Spleen (tissue), 11 donors: ENCODE results near the gene SLC25A38. TPM values are rescaled to one million over a fixed set of nuclear protein-coding genes. Genes with fewer than 3 reads are reported as not detected.

Source experiments
- DNase-seq: peaks from one replicate; pipeline ENCODE4 v3.0.0-alpha.2; 2020
- H3K27ac ChIP-seq, 8 donors: fragments of 200-600 bp; sonication (generic) in 7 of 8; 1 replicate in 4 of 8; 2 replicates in 4 of 8; pipeline versions ENCODE4 v1.5.0 to v1.8.0; 2016 to 2021; ENCODE audit warnings: inconsistent platforms in 4 of 8, mild to moderate bottlenecking in 4 of 8, moderate library complexity in 1 of 8
- H3K27me3 ChIP-seq, 7 donors: fragments of 200-600 bp; sonication (generic) in 6 of 7; replicated peaks in 1 of 7; 1 replicate in 4 of 7; 2 replicates in 3 of 7; pipeline versions ENCODE4 v1.5.0 to v1.8.0; 2016 to 2021; ENCODE audit warnings: inconsistent platforms in 3 of 7, mild to moderate bottlenecking in 1 of 7
- H3K36me3 ChIP-seq, 6 donors: fragments of 200-600 bp; sonication (generic) in 5 of 6; 1 replicate in 4 of 6; 2 replicates in 2 of 6; pipeline versions ENCODE4 v1.5.0 to v1.8.0; 2016 to 2021; ENCODE audit warnings: inconsistent platforms in 2 of 6
- H3K4me1 ChIP-seq, 6 donors: fragments of 200-600 bp; sonication (generic) in 5 of 6; 1 replicate in 3 of 6; 2 replicates in 3 of 6; pipeline versions ENCODE4 v1.5.0 to v1.8.0; 2016 to 2021; ENCODE audit warnings: inconsistent platforms in 3 of 6
- H3K4me3 ChIP-seq, 8 donors: fragments of 200-600 bp; sonication (generic) in 7 of 8; 1 replicate in 4 of 8; 2 replicates in 4 of 8; pipeline versions ENCODE4 v1.5.0 to v1.8.0; 2016 to 2021; ENCODE audit warnings: inconsistent platforms in 4 of 8, mild to moderate bottlenecking in 4 of 8, moderate library complexity in 2 of 8
- H3K9me3 ChIP-seq, 8 donors: fragments of 200-600 bp; sonication (generic) in 7 of 8; 1 replicate in 4 of 8; 2 replicates in 4 of 8; pipeline versions ENCODE4 v1.5.0 to v1.8.0; 2016 to 2021; ENCODE audit warnings: inconsistent platforms in 4 of 8
- CTCF ChIP-seq, 11 experiments: fragments of 200-600 bp in 7 of 11; fragments of 450-650 bp in 4 of 11; sonication (generic) in 4 of 11; IDR thresholded peaks in 8 of 11; conservative IDR thresholded peaks in 3 of 11; 1 replicate in 7 of 11; 2 replicates in 4 of 11; pipeline versions ENCODE4 v1.4.0 to v1.8.0; 2016 to 2021; ENCODE audit warnings: antibody characterized with exemption in 11 of 11, inconsistent platforms in 4 of 11, mild to moderate bottlenecking in 1 of 11
- POLR2A ChIP-seq, 3 donors: fragments of 450-650 bp; IDR thresholded peaks; one replicate each; pipeline ENCODE4 v1.5.1; 2017; ENCODE audit warnings: antibody characterized with exemption in 3 of 3, mild to moderate bottlenecking in 1 of 3
- POLR2AphosphoS5 ChIP-seq, 3 donors: sonication (generic); formaldehyde crosslinking; IDR thresholded peaks; one replicate each; pipeline ENCODE4 v1.5.1; 2017; ENCODE audit warnings: antibody characterized with exemption in 3 of 3
- WGBS, 5 donors: extraction: QIAGEN DNeasy Blood & Tissue Kit in 3 of 5; methylation state at CpG; one replicate each; pipeline versions ENCODE4 v1.1.5 to v1.1.7; 2013 to 2018; 5-methylcytosine and 5-hydroxymethylcytosine counted together
- intact Hi-C: fragments of 100-400 bp; cut with DNase I; formaldehyde crosslinking; loops from one replicate; pipeline ENCODE4 v1.15.0; 2023; ENCODE audit warnings: low total_unique reads
- polyA plus RNA-seq, 3 donors: library from polyadenylated mRNA; stranded (reverse); fragments of 200-250 nt; gene quantifications; one replicate each; pipeline ENCODE4 v1.2.1, GENCODE V29; 2013
- total RNA-seq, 7 donors: library from RNA; depleted of rRNA in 3 of 7; stranded (reverse); fragments of >200 nt in 3 of 7; fragmentation: NEBNext Ultra II Directional in 4 of 7; extraction: Animal tissue kit (Norgen Biotek cat#: 25700) in 4 of 7; gene quantifications; one replicate each; pipeline versions ENCODE4 v1.1.0 to v1.2.1, GENCODE V29; 2016 to 2021
- donor health status: healthy with polysubstance abuse.
- donor health status: DM: no; HTN: no; CAD: no; lungs with moderate emphysema.
- donor health status: DM: no; HTN: no; CAD: no.
- donor health status: Bipolar disorder and iron deficiency.
- donor health status: healthy.
- donor health status: DM: no; HTN: no; CAD: no.
- donor health status: DM: yes; HTN: yes; CAD: no.

The SLC25A38 gene
- total and polyA plus RNA-seq, 10 donors = 23.7 to 38.4 (median 27.1) TPM

DNA sequence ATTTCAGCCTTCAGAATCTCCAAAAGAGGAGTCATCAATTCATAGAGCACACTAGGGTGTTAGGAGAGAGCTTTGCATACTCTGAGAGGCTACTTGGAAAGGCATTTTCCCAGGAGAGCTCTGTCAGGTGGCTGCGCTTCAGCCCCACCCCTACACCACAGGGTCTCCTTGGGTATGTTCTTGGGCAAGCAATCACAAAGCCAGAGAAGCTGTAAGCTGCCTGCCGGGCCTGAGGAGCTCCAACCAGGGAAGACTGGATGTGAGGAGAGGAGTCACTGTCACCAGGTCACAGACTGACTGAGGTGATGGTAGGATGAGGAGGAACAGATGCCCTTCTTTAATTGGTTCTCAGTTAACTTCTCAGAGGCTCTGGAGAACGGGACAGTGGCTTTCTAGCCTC, 13.5 kb downstream of the SLC25A38 start:
- no peak for TF ChIP-seq POLR2A (IDR thresholded peaks at IDR 0.05)
- no peak for TF ChIP-seq POLR2AphosphoS5 (IDR thresholded peaks at IDR 0.05)
- TF ChIP-seq CTCF (IDR thresholded peaks at IDR 0.05 in 8 of 11, conservative IDR thresholded peaks at IDR 0.05 in 3 of 11) = no peak
- no peak overlapping the region for H3K4me3 ChIP-seq
- no peaks in the 10 kb centered on the region for H3K9me3 ChIP-seq
- no peaks in the 10 kb centered on the region for H3K27me3 ChIP-seq
- intact Hi-C loops = no loop called here
- no peaks in the 10 kb centered on the region for H3K4me1 ChIP-seq
- H3K36me3 ChIP-seq = peaks cover 0 to 97% (median 72%) of the 10 kb centered on the region in 6 donors
- H3K27ac ChIP-seq = no peak overlapping the region
- WGBS, 5 donors = 89 to 97% (median 94%) methylated on average over 2 to 3 of the region's 3 CpGs
- DNase-seq = no peak

- intact Hi-C loops = no loop called here
- H3K36me3 ChIP-seq = peaks cover 0 to 82% (median 52%) of the 10 kb centered on the region in 6 donors
Measured at GRCh38 chr3:39398700-39399099, 15.5 kb downstream of the SLC25A38 start.

GRCh38 chr3:39401983-39402382, 18.8 kb downstream of the SLC25A38 start:
- Histone ChIP-seq H3K36me3 (peaks cover 0 to 49% (median 19%) of the 10 kb centered on the region in 6 donors), H3K27me3 (no peaks in the 10 kb centered on the region), H3K9me3 (no peaks in the 10 kb centered on the region), H3K4me3 (no peak overlapping the region), H3K4me1 (peaks cover 0 to 11% (median 8%) of the 10 kb centered on the region in 6 donors), H3K27ac (no peak overlapping the region)
- no peak for TF ChIP-seq POLR2A (IDR thresholded peaks at IDR 0.05)
- whole genome bisulfite sequencing, 5 donors = 44 to 63% (median 56%) methylated on average over 2 of the region's 2 CpGs
- DNase-seq = no peak
- intact Hi-C loops = no loop called here

More at GRCh38 chr3:39398700-39399099, 15.5 kb downstream of the SLC25A38 start:
- WGBS, 5 donors = 73 to 90% (median 84%) methylated on average over 4 of the region's 4 CpGs
- Histone ChIP-seq H3K27me3 (no peaks in the 10 kb centered on the region), H3K4me1 (no peaks in the 10 kb centered on the region), H3K4me3 (no peak overlapping the region), H3K27ac (no peak overlapping the region), H3K9me3 (no peaks in the 10 kb centered on the region)
- DNase-seq = no peak
- TF ChIP-seq CTCF (IDR thresholded peaks at IDR 0.05 in 8 of 11, conservative IDR thresholded peaks at IDR 0.05 in 3 of 11) (no peak), POLR2A (IDR thresholded peaks at IDR 0.05) (no peak), POLR2AphosphoS5 (IDR thresholded peaks at IDR 0.05) (no peak)

DNA sequence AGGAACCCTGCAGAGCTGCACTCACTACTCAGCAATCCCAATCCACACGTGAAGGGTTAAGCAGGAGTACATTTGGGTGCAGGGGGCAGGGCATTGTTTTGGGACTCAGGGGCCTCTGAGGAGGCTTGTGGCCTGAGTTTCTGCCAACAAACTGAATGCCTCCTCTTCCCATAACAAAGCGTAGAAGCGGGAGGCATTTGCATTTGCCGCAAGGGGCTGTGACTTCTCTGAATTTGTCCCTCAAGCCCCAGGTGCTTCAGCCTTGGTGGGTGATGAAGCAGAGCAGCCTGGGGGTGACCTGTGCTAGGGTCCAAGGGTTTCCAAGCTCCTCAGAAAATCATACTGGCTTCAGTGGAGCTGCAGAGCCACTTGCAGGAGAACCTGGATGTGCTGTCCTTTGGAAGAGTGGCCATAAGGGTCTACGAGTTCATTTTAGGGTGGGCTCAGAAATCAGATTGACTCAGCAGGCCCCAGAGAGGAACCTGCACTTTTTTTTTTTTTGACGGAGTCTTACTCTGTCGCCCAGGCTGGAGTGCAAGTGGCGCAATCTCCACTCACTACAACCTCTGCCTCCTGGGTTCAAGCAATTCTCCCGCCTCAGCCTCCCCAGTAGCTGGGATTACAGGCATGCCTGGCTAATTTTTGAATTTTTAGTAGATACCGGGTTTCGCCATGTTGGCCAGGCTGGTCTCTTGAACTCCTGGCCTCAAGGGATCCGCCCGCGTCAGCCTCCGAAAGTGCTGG, 21.9 kb downstream of the SLC25A38 start:
- Histone ChIP-seq H3K4me1 (peaks cover 27 to 42% (median 39%) of the 10 kb centered on the region in 6 donors), H3K36me3 (peaks cover 0 to 43% (median 22%) of the 10 kb centered on the region in 6 donors), H3K4me3 (peak overlapping the region in 1 of 8 donors; percentile 89), H3K9me3 (no peaks in the 10 kb centered on the region), H3K27ac (no peak overlapping the region), H3K27me3 (no peaks in the 10 kb centered on the region)
- 80 to 93% (median 89%) methylated on average over 15 of the region's 15 CpGs for WGBS, 5 donors
- no peak for TF ChIP-seq POLR2AphosphoS5 (IDR thresholded peaks at IDR 0.05)
- no peak for TF ChIP-seq POLR2A (IDR thresholded peaks at IDR 0.05)
- TF ChIP-seq CTCF (IDR thresholded peaks at IDR 0.05 in 8 of 11, conservative IDR thresholded peaks at IDR 0.05 in 3 of 11) = no peak
- intact Hi-C loops = no loop called here
- no peak for DNase-seq
